Stimulated activated CD8-positive, alpha-beta memory T cell treated with anti-CD3 and anti-CD28 coated beads, Interleukin-15, amount 100 ng/mL, for 24 hours (primary cell): Measurements from ENCODE around the gene OR10AD1.
A peak's percentile ranks its signal among the peaks of the same experiment; 100 is the strongest.
"Not testable (repeated sequence)": the region's sequence is repeated elsewhere in the genome, so short reads cannot be mapped to it uniquely, and the experiment has no call there.

ENCODE experiments used
- DNase-seq: peaks from one replicate; pipeline ENCODE4 v3.0.0-alpha.2; 2020; ENCODE audit warnings: low read depth

The OR10AD1 gene, protein sequence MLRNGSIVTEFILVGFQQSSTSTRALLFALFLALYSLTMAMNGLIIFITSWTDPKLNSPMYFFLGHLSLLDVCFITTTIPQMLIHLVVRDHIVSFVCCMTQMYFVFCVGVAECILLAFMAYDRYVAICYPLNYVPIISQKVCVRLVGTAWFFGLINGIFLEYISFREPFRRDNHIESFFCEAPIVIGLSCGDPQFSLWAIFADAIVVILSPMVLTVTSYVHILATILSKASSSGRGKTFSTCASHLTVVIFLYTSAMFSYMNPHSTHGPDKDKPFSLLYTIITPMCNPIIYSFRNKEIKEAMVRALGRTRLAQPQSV

GRCh38 chr12:48203192-48203591, at the start of gene OR10AD1:
Gene OR10AD1 (minus strand): TSS chr12:48203292. CDS start chr12:48203292, 0 bp downstream.
- DNase-seq, result no peak

- DNase-seq, result no peak
These were observed 44.3 kb upstream of the OR10AD1 start for GRCh38 chr12:48247181-48247966.

- DNase-seq, result no peak
These were observed 34.1 kb upstream of the OR10AD1 start for GRCh38 chr12:48237162-48237561.

DNA sequence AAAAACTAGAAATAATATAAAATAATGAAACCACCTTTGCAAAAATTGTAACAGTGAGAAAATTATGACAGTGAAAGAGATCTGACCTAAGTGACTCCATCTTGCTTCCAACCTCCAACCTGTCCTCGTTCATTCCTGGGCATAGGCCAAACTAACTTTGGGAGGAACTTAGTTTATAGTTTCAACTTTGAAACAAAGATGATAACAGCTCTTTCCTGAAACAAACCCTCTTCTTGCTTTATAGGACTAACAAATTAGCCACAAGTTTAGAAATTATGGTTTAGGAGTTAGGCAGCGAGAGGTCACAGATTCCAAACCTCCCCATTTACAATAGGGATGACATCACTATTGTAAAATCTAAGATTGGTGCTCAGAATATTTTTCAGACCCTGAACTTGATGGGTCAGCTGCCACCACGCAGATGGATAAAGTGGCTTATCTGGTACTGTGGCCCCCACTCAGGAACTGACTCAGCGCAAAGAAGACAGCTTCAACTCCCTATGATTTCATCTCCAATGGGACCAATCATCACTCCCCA, 32.8 kb upstream of the OR10AD1 start:
- no peak for DNase-seq

GRCh38 chr12:48231169-48231958, 28.3 kb upstream of the OR10AD1 start:
- not testable (repeated sequence) for DNase-seq

DNA sequence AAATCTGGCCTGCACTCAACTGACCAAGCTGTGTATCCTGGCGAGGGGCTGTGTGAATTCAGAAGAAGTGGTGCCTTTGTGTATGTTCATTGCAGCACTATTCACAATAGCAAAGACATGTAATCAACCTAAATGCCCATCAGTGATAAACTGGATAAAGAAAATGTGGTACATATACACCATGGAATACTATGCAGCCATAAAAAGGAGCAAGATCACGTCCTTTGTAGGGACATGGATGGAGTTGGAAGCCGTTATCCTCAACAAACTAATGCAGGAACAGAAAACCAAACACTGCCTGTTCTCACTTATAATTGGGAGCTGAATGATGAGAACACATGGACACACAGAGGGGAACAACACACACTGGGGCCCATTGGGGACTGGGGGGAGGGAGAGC, 21.4 kb upstream of the OR10AD1 start:
- not testable (repeated sequence) for DNase-seq

- no peak for DNase-seq
These were observed 18.6 kb upstream of the OR10AD1 start for GRCh38 chr12:48221645-48222044.

- DNase-seq, result no peak
These were observed 17.6 kb upstream of the OR10AD1 start for GRCh38 chr12:48220701-48221100.

GRCh38 chr12:48219631-48220030, 16.5 kb upstream of the OR10AD1 start:
- no peak for DNase-seq

GRCh38 chr12:48216785-48217184, 13.7 kb upstream of the OR10AD1 start:
- DNase-seq, result no peak

GRCh38 chr12:48209495-48209894, 6.4 kb upstream of the OR10AD1 start:
- not testable (repeated sequence) for DNase-seq

DNA sequence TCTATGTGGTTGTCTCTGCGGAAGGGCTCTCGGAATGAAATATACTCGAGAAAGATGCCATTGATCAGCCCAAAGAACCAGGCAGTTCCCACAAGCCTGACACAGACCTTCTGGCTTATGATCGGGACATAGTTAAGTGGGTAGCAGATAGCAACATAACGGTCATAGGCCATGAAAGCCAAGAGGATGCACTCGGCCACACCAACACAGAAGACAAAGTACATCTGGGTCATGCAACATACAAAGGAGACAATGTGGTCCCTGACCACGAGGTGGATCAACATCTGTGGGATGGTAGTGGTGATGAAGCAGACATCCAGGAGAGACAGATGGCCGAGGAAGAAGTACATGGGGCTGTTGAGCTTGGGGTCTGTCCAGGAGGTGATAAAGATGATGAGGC, 326 bp downstream of the OR10AD1 start:
- no peak for DNase-seq

- no peak for DNase-seq
These were observed 1.6 kb downstream of the OR10AD1 start for GRCh38 chr12:48201516-48201915.

DNA sequence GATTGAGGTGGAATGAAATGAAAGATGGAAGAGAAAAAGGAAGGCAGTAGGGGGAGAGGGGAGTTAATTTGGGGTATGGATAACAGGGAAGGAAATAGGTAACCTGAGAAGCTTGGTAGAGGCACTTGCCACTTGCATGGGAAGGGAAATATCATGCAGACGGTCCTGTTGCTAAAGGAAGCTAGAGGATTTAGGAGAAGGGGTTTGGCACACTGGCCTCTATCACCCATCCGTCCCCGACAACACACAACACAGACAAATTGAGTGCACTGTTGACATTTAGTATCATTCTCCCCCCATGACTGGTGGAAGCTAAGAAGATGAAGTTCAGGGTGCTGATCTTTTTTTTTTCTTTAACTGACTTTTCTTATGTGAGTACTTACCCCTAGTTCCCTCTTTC, 2.0 kb downstream of the OR10AD1 start:
- no peak for DNase-seq

DNA sequence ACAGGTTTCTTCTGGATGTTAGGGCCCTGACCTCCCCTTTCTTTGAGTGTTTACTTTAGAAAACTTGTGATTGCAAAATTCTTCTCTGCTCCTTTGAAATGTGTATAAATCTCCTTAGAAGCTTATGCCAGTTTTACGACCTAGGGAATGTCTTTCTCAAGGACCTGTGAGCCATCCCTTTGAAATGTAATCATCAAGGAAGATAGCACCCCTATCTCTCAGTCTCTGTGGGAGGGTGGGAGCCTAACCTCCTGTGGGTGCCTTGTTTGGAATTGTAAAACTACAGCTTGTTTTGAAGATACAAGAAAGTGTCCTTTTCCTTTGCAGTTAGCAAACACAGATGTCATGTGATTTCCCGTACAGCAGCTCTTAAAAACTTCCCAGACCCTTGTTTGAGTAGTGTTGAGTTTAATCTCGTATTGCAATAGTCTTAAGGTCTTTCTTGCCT, 3.3 kb downstream of the OR10AD1 start:
- no peak for DNase-seq

- DNase-seq, result no peak
These were observed 4.1 kb downstream of the OR10AD1 start for GRCh38 chr12:48198985-48199384.

- no peak for DNase-seq
These were observed 4.5 kb downstream of the OR10AD1 start for GRCh38 chr12:48198672-48198971.

GRCh38 chr12:48197971-48198671, 5.0 kb downstream of the OR10AD1 start:
- DNase-seq, result peak; percentile 70

DNA sequence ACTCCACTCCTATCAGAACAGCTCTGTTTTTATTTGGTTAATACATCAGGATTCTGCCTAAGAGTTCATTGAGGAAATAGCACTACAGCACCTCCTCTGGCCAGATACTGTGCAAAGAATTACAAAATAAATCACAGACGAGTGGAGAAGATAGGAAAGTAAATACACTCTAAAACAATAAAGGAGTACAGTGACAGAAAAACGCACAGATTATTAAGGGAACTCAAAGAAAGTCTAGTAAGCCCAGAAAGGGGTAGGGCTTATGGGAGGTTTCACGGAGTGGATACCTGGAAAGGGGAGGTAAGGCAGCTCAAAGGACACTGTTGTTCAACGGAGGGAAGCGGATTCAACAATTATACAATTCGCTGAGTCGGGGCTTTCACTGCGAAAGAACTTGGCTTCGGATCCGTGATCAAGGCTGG, 5.5 kb downstream of the OR10AD1 start:
- DNase-seq, result no peak

- DNase-seq, result no peak
These were observed 8.3 kb downstream of the OR10AD1 start for GRCh38 chr12:48194799-48195201.

GRCh38 chr12:48193623-48194022, 9.5 kb downstream of the OR10AD1 start:
- DNase-seq, result no peak

DNA sequence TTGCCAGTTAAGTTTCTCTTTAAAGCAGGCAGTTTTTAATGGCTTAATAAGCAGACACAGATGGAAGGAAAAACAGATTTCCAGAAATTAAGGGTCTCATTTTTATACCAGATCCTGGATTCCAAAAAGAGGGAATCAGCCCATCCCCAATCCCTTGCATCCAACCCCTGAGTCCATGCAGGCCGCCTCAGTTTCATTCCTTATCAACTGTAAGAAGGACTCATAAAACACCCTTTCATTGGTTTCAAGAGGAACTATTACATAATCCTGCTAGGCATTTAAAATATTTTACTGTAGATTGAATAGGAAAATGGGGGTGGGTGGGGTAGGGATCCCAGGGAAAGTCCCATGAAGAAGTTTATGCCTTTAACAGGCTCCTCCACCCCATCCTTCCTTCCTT, 10.2 kb downstream of the OR10AD1 start:
- no peak for DNase-seq
